ENCODE results near the gene ORAI3.

ORAI3 gene

GRCh38 chr16:30966033-30966619 is 17.3 kb downstream of the ORAI3 start:
- peaks cover 68% of the 10 kb centered on the region for H3K36me3 Mint-ChIP-seq (ENCODE audit: low read depth)
- H3K4me1 Mint-ChIP-seq: no peaks in the 10 kb centered on the region
- no peak overlapping the region for H3K4me3 Mint-ChIP-seq
- H3K27me3 Mint-ChIP-seq (ENCODE audit: low read depth): no peaks in the 10 kb centered on the region
- TF ChIP-seq CTCF (IDR thresholded peaks at IDR 0.05; ENCODE audit: unreplicated experiment in 3 of 3): no peak
- H3K27ac Mint-ChIP-seq: no peak overlapping the region
- H3K9me3 Mint-ChIP-seq: no peaks in the 10 kb centered on the region

DNA sequence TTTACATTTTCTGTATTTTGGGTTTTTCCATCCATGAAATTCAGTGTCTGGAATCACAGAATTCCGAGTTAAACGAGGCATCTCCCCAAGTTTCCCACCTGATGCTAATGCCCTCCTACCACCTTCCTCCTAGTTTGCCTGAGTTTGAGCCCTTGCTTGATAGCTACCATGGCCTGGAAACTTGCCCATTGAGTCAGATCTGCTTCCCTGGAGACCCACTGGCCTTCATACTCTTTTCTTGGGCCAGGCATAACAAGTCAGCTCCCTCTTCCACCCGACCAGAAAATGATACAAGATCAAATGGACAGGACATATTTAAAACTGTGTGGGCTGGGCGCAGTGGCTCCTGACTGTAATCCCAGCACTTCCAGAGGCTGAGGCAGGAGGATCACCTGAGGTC is 18.9 kb downstream of the ORAI3 start:
- H3K36me3 Mint-ChIP-seq (ENCODE audit: low read depth): peaks cover 70% of the 10 kb centered on the region
- TF ChIP-seq CTCF (IDR thresholded peaks at IDR 0.05; ENCODE audit: unreplicated experiment in 3 of 3): no peak
- H3K4me3 Mint-ChIP-seq: no peak overlapping the region
- H3K27me3 Mint-ChIP-seq (ENCODE audit: low read depth): no peaks in the 10 kb centered on the region
- H3K4me1 Mint-ChIP-seq: no peaks in the 10 kb centered on the region
- H3K9me3 Mint-ChIP-seq: no peaks in the 10 kb centered on the region
- H3K27ac Mint-ChIP-seq: no peak overlapping the region

- Mint-ChIP-seq H3K4me1 (no peaks in the 10 kb centered on the region), H3K36me3 (ENCODE audit: low read depth) (peaks cover 72% of the 10 kb centered on the region), H3K27me3 (ENCODE audit: low read depth) (no peaks in the 10 kb centered on the region), H3K4me3 (no peak overlapping the region), H3K27ac (no peak overlapping the region), H3K9me3 (no peaks in the 10 kb centered on the region)
- no peak for TF ChIP-seq CTCF (IDR thresholded peaks at IDR 0.05; ENCODE audit: unreplicated experiment in 3 of 3)
Measured at GRCh38 chr16:30969246-30969842, 20.5 kb downstream of the ORAI3 start.

GRCh38 chr16:30971298-30971697 is 22.4 kb downstream of the ORAI3 start:
- Mint-ChIP-seq H3K4me3 (no peak overlapping the region), H3K36me3 (ENCODE audit: low read depth) (peaks cover 72% of the 10 kb centered on the region), H3K27me3 (ENCODE audit: low read depth) (no peaks in the 10 kb centered on the region), H3K4me1 (no peaks in the 10 kb centered on the region), H3K9me3 (no peaks in the 10 kb centered on the region), H3K27ac (no peak overlapping the region)
- no peak for TF ChIP-seq CTCF (IDR thresholded peaks at IDR 0.05; ENCODE audit: unreplicated experiment in 3 of 3)

GRCh38 chr16:30972872-30973271 is 24.0 kb downstream of the ORAI3 start:
- Mint-ChIP-seq H3K36me3 (ENCODE audit: low read depth) (peaks cover 68% of the 10 kb centered on the region), H3K9me3 (no peaks in the 10 kb centered on the region), H3K27ac (no peak overlapping the region), H3K27me3 (ENCODE audit: low read depth) (no peaks in the 10 kb centered on the region), H3K4me1 (no peaks in the 10 kb centered on the region), H3K4me3 (no peak overlapping the region)
- no peak for TF ChIP-seq CTCF (IDR thresholded peaks at IDR 0.05; ENCODE audit: unreplicated experiment in 3 of 3)

- peaks cover 65% of the 10 kb centered on the region for H3K36me3 Mint-ChIP-seq (ENCODE audit: low read depth)
- no peaks in the 10 kb centered on the region for H3K4me1 Mint-ChIP-seq
- no peaks in the 10 kb centered on the region for H3K27me3 Mint-ChIP-seq (ENCODE audit: low read depth)
- no peak overlapping the region for H3K4me3 Mint-ChIP-seq
- no peaks in the 10 kb centered on the region for H3K9me3 Mint-ChIP-seq
- no peak for TF ChIP-seq CTCF (IDR thresholded peaks at IDR 0.05; ENCODE audit: unreplicated experiment in 3 of 3)
- no peak overlapping the region for H3K27ac Mint-ChIP-seq
Measured at GRCh38 chr16:30974348-30974747, 25.5 kb downstream of the ORAI3 start.

Measured in nephron (organoid).